HG03432 (cell line): Measurements from ENCODE around the gene ZNF584.

Experiments
- ATAC-seq: cut with Tn5 transposase; IDR thresholded peaks from one replicate; pipeline ENCODE4 v1.9.1; 2021; ENCODE audit warnings: mild to moderate bottlenecking, moderate library complexity; ENCODE audit not compliant: unreplicated experiment

The ZNF584 gene

GRCh38 chr19:58385891-58386575, 22.4 kb upstream of the ZNF584 start:
- peak; percentile 14 for ATAC-seq

- peak; percentile 83 for ATAC-seq
Measured at GRCh38 chr19:58386576-58387337, 21.7 kb upstream of the ZNF584 start, which contains the start of gene RPS5. Gene RPS5 (plus strand): TSS chr19:58387269. CDS start chr19:58388138, 869 bp downstream.

- ATAC-seq: no peak
Measured at GRCh38 chr19:58387338-58388174, 20.9 kb upstream of the ZNF584 start.

GRCh38 chr19:58388175-58388526, 20.3 kb upstream of the ZNF584 start:
- ATAC-seq: no peak

- ATAC-seq: no peak
Measured at GRCh38 chr19:58392945-58393724, 15.3 kb upstream of the ZNF584 start.

- ATAC-seq: no peak
Measured at GRCh38 chr19:58393725-58394033, 14.8 kb upstream of the ZNF584 start.

- no peak for ATAC-seq
Measured at GRCh38 chr19:58394821-58395219, 13.6 kb upstream of the ZNF584 start.

GRCh38 chr19:58395220-58395978, 13.1 kb upstream of the ZNF584 start, which contains the start of gene RNF225:
Gene RNF225 (plus strand): TSS chr19:58395656. CDS start chr19:58396090, 434 bp downstream.
- ATAC-seq: no peak

- ATAC-seq: no peak
Measured at GRCh38 chr19:58395979-58396627, 12.3 kb upstream of the ZNF584 start.

GRCh38 chr19:58396691-58397532, 11.5 kb upstream of the ZNF584 start:
- ATAC-seq: no peak

GRCh38 chr19:58397533-58398037, 10.9 kb upstream of the ZNF584 start:
- no peak for ATAC-seq

GRCh38 chr19:58398087-58398486, 10.4 kb upstream of the ZNF584 start:
- ATAC-seq: no peak

- no peak for ATAC-seq
Measured at GRCh38 chr19:58398545-58398944, 9.9 kb upstream of the ZNF584 start.

- no peak for ATAC-seq
Measured at GRCh38 chr19:58399903-58400302, 8.5 kb upstream of the ZNF584 start.

- ATAC-seq: no peak
Measured at GRCh38 chr19:58400316-58400915, 8.0 kb upstream of the ZNF584 start.

- peak; percentile 97 for ATAC-seq
Measured at GRCh38 chr19:58400916-58401839, 7.3 kb upstream of the ZNF584 start.

- ATAC-seq: no peak
Measured at GRCh38 chr19:58401840-58402421, 6.5 kb upstream of the ZNF584 start.
